ENCODE measurements around the gene CBR1. TPM values are rescaled to one million over a fixed set of nuclear protein-coding genes. Genes with fewer than 3 reads are reported as not detected.

CBR1 gene
- total RNA-seq, 1 donor from 2014 or later = 20.3 TPM

- no peaks in the 10 kb centered on the region for H3K9me3 ChIP-seq (ENCODE audit: insufficient read depth, low read depth, low read length)
- no peak for DNase-seq (ENCODE audit: low read depth)
- H3K27me3 Mint-ChIP-seq (ENCODE audit: low read depth, unreplicated experiment) = peaks cover 25% of the 10 kb centered on the region
- H3K27ac Mint-ChIP-seq (ENCODE audit: unreplicated experiment) = no peak overlapping the region
- H3K27me3 ChIP-seq (ENCODE audit: insufficient read depth, low read length) = no peaks in the 10 kb centered on the region
- peak overlapping the region; percentile 70 for H3K4me2 ChIP-seq (ENCODE audit: low read length)
- no peaks in the 10 kb centered on the region for H3K36me3 ChIP-seq (ENCODE audit: insufficient read depth, low read length)
- no peak overlapping the region for H3K27ac ChIP-seq (ENCODE audit: low read depth, low read length)
- no peaks in the 10 kb centered on the region for H3K4me1 ChIP-seq (ENCODE audit: insufficient read depth, low read length)
- H3K4me3 ChIP-seq (ENCODE audit: insufficient read depth, low read depth, low read length) = peak overlapping the region; percentile 50
- H3K79me2 ChIP-seq (ENCODE audit: insufficient read depth, low read length) = no peaks in the 10 kb centered on the region
- no peaks in the 10 kb centered on the region for H3K36me3 Mint-ChIP-seq (ENCODE audit: low read depth, unreplicated experiment)
- no peaks in the 10 kb centered on the region for H3K9me3 Mint-ChIP-seq (ENCODE audit: unreplicated experiment)
- no peak for FAIRE-seq
- H3K4me1 Mint-ChIP-seq (ENCODE audit: low read depth, unreplicated experiment) = no peaks in the 10 kb centered on the region
- H3K9ac ChIP-seq (ENCODE audit: low read length) = peak overlapping the region; percentile 47
- H2AFZ ChIP-seq (ENCODE audit: low read depth, low read length) = peak overlapping the region; percentile 55
- TF ChIP-seq CTCF (IDR thresholded peaks at IDR 0.05; ENCODE audit: insufficient read depth, low read depth, low read length) (no peak), EZH2 (IDR thresholded peaks at IDR 0.05; ENCODE audit: insufficient read depth, low read length) (no peak)
- H3K4me3 Mint-ChIP-seq (ENCODE audit: unreplicated experiment) = no peak overlapping the region
- H4K20me1 ChIP-seq (ENCODE audit: insufficient read depth, low read length) = no peaks in the 10 kb centered on the region
Measured at GRCh38 chr21:36105327-36105842, 35.6 kb downstream of the CBR1 start.

- Histone ChIP-seq H2AFZ (ENCODE audit: low read depth, low read length) (no peak overlapping the region), H3K27ac (ENCODE audit: low read depth, low read length) (no peak overlapping the region), H3K79me2 (ENCODE audit: insufficient read depth, low read length) (no peaks in the 10 kb centered on the region), H3K4me3 (ENCODE audit: insufficient read depth, low read depth, low read length) (no peak overlapping the region), H3K36me3 (ENCODE audit: insufficient read depth, low read length) (no peaks in the 10 kb centered on the region), H3K9ac (ENCODE audit: low read length) (no peak overlapping the region), H3K9me3 (ENCODE audit: insufficient read depth, low read depth, low read length) (no peaks in the 10 kb centered on the region), H3K27me3 (ENCODE audit: insufficient read depth, low read length) (no peaks in the 10 kb centered on the region), H3K4me1 (ENCODE audit: insufficient read depth, low read length) (no peaks in the 10 kb centered on the region), H3K4me2 (ENCODE audit: low read length) (no peak overlapping the region), H4K20me1 (ENCODE audit: insufficient read depth, low read length) (no peaks in the 10 kb centered on the region)
- no peak for FAIRE-seq
- Mint-ChIP-seq H3K9me3 (ENCODE audit: unreplicated experiment) (no peaks in the 10 kb centered on the region), H3K4me1 (ENCODE audit: low read depth, unreplicated experiment) (no peaks in the 10 kb centered on the region), H3K27ac (ENCODE audit: unreplicated experiment) (no peak overlapping the region), H3K27me3 (ENCODE audit: low read depth, unreplicated experiment) (peaks cover 18% of the 10 kb centered on the region), H3K4me3 (ENCODE audit: unreplicated experiment) (no peak overlapping the region), H3K36me3 (ENCODE audit: low read depth, unreplicated experiment) (no peaks in the 10 kb centered on the region)
- TF ChIP-seq EZH2 (IDR thresholded peaks at IDR 0.05; ENCODE audit: insufficient read depth, low read length) (no peak), CTCF (IDR thresholded peaks at IDR 0.05; ENCODE audit: insufficient read depth, low read depth, low read length) (no peak)
- no peak for DNase-seq (ENCODE audit: low read depth)
Measured at GRCh38 chr21:36109868-36110267, 40.0 kb downstream of the CBR1 start.

GRCh38 chr21:36111238-36111637, 41.4 kb downstream of the CBR1 start:
- Histone ChIP-seq H4K20me1 (ENCODE audit: insufficient read depth, low read length) (no peaks in the 10 kb centered on the region), H2AFZ (ENCODE audit: low read depth, low read length) (no peak overlapping the region), H3K36me3 (ENCODE audit: insufficient read depth, low read length) (no peaks in the 10 kb centered on the region), H3K27ac (ENCODE audit: low read depth, low read length) (no peak overlapping the region), H3K4me1 (ENCODE audit: insufficient read depth, low read length) (no peaks in the 10 kb centered on the region), H3K4me2 (ENCODE audit: low read length) (no peak overlapping the region), H3K9ac (ENCODE audit: low read length) (no peak overlapping the region), H3K79me2 (ENCODE audit: insufficient read depth, low read length) (no peaks in the 10 kb centered on the region), H3K27me3 (ENCODE audit: insufficient read depth, low read length) (no peaks in the 10 kb centered on the region), H3K4me3 (ENCODE audit: insufficient read depth, low read depth, low read length) (no peak overlapping the region), H3K9me3 (ENCODE audit: insufficient read depth, low read depth, low read length) (no peaks in the 10 kb centered on the region)
- H3K36me3 Mint-ChIP-seq (ENCODE audit: low read depth, unreplicated experiment) = no peaks in the 10 kb centered on the region
- TF ChIP-seq CTCF (IDR thresholded peaks at IDR 0.05; ENCODE audit: insufficient read depth, low read depth, low read length) (no peak), EZH2 (IDR thresholded peaks at IDR 0.05; ENCODE audit: insufficient read depth, low read length) (no peak)
- FAIRE-seq = no peak
- H3K9me3 Mint-ChIP-seq (ENCODE audit: unreplicated experiment) = no peaks in the 10 kb centered on the region
- H3K27ac Mint-ChIP-seq (ENCODE audit: unreplicated experiment) = no peak overlapping the region
- DNase-seq (ENCODE audit: low read depth) = no peak
- H3K4me1 Mint-ChIP-seq (ENCODE audit: low read depth, unreplicated experiment) = no peaks in the 10 kb centered on the region
- peaks cover 10% of the 10 kb centered on the region for H3K27me3 Mint-ChIP-seq (ENCODE audit: low read depth, unreplicated experiment)
- H3K4me3 Mint-ChIP-seq (ENCODE audit: unreplicated experiment) = no peak overlapping the region

Data from astrocyte (in vitro differentiated cells and primary cell).